Progenitor cell of endocrine pancreas (in vitro differentiated cells): ENCODE data around the gene CHML. TPM values are rescaled to one million over a fixed set of nuclear protein-coding genes. Genes with fewer than 3 reads are reported as not detected.

Experiments used
- DNase-seq: peaks from one replicate; pipeline ENCODE4 v3.0.0; 2021; ENCODE audit warnings: low spot score; ENCODE audit not compliant: unreplicated experiment
- H3K27ac Mint-ChIP-seq: 2 replicates; pipeline ENCODE4 v1.8.0; 2021; ENCODE audit warnings: mild to moderate bottlenecking, moderate library complexity, mixed read lengths
- H3K27me3 Mint-ChIP-seq: 2 replicates; pipeline ENCODE4 v1.8.0; 2021; ENCODE audit warnings: mixed read lengths
- H3K36me3 Mint-ChIP-seq: 2 replicates; pipeline ENCODE4 v1.8.0; 2022; ENCODE audit warnings: mixed read lengths; ENCODE audit not compliant: insufficient read depth
- H3K4me1 Mint-ChIP-seq: 2 replicates; pipeline ENCODE4 v1.8.0; 2021; ENCODE audit warnings: low read depth, mixed read lengths
- H3K4me3 Mint-ChIP-seq: 2 replicates; pipeline ENCODE4 v1.8.0; 2021; ENCODE audit warnings: low read depth, mild to moderate bottlenecking, moderate library complexity, mixed read lengths
- H3K9me3 Mint-ChIP-seq: 2 replicates; pipeline ENCODE4 v1.8.0; 2021; ENCODE audit warnings: low read depth, mixed read lengths
- CTCF ChIP-seq: fragments of 200-600 bp; sonication (generic); IDR thresholded peaks from one replicate; pipeline ENCODE4 v1.5.0; 2021; ENCODE audit warnings: antibody characterized with exemption, mild to moderate bottlenecking; ENCODE audit not compliant: unreplicated experiment
- total RNA-seq: library from RNA; stranded (reverse); gene quantifications from 2 replicates; pipeline ENCODE4 v1.2.1, GENCODE V29; 2021

The CHML gene
- total RNA-seq, 1 donor from 2014 or later = 19.9 TPM

GRCh38 chr1:241679961-241680360, 39.8 kb upstream of the CHML start:
- H3K27ac Mint-ChIP-seq = no peak overlapping the region
- no peak for DNase-seq
- H3K4me1 Mint-ChIP-seq = no peaks in the 10 kb centered on the region
- peaks cover 5% of the 10 kb centered on the region for H3K9me3 Mint-ChIP-seq
- peaks cover 31% of the 10 kb centered on the region for H3K27me3 Mint-ChIP-seq
- no peak overlapping the region for H3K4me3 Mint-ChIP-seq
- no peaks in the 10 kb centered on the region for H3K36me3 Mint-ChIP-seq
- TF ChIP-seq CTCF = no peak

DNA sequence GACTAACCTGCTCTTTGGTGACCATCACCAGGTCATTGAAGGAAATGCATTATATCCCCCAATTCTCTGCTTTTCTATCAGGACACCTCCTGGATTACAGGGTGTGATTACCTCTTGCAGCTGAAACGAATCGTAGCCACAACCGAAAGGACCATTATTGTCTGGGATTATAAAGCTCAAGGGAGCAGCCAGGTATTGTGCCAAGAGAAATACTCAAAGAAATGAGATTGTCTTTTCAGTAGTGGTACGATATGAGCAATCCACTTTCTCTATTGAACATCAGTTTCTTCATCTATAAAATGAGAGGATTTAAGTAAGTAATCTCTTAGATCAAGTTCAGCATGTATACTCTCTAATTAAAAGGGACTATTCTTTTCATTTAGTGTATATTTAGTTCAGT, 39.2 kb upstream of the CHML start:
- DNase-seq = no peak
- Mint-ChIP-seq H3K27me3 (peaks cover 31% of the 10 kb centered on the region), H3K4me1 (no peaks in the 10 kb centered on the region), H3K27ac (no peak overlapping the region), H3K4me3 (no peak overlapping the region), H3K9me3 (peaks cover 5% of the 10 kb centered on the region), H3K36me3 (no peaks in the 10 kb centered on the region)
- TF ChIP-seq CTCF = no peak

DNA sequence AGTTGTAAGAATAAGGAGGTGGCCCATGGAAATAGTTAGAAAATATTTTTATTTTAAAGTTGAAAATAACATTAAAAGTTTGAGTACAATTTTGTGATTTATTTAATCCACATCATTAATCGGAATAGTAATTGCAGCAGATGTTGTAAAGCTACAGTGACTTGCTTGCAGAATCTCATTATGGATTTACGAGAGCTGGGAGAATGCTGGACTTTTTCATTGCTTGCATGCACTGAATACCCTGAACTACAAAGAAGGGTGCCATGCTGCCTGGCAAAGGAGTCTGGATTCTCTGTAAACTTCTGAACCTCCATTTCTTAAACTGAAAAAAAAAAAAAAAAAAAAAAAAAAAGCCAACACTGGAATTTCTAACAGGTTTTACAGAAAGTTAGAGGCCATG, 38.4 kb upstream of the CHML start:
- H3K36me3 Mint-ChIP-seq = no peaks in the 10 kb centered on the region
- peaks cover 31% of the 10 kb centered on the region for H3K27me3 Mint-ChIP-seq
- no peak for DNase-seq
- peaks cover 5% of the 10 kb centered on the region for H3K9me3 Mint-ChIP-seq
- no peak overlapping the region for H3K4me3 Mint-ChIP-seq
- TF ChIP-seq CTCF = no peak
- H3K4me1 Mint-ChIP-seq = no peaks in the 10 kb centered on the region
- H3K27ac Mint-ChIP-seq = no peak overlapping the region

- Mint-ChIP-seq H3K27ac (no peak overlapping the region), H3K9me3 (peaks cover 12% of the 10 kb centered on the region), H3K4me1 (peaks cover 3% of the 10 kb centered on the region), H3K4me3 (no peak overlapping the region), H3K27me3 (peaks cover 31% of the 10 kb centered on the region), H3K36me3 (no peaks in the 10 kb centered on the region)
- no peak for DNase-seq
- no peak for TF ChIP-seq CTCF
These were observed 37.0 kb upstream of the CHML start for GRCh38 chr1:241677201-241677600.

DNA sequence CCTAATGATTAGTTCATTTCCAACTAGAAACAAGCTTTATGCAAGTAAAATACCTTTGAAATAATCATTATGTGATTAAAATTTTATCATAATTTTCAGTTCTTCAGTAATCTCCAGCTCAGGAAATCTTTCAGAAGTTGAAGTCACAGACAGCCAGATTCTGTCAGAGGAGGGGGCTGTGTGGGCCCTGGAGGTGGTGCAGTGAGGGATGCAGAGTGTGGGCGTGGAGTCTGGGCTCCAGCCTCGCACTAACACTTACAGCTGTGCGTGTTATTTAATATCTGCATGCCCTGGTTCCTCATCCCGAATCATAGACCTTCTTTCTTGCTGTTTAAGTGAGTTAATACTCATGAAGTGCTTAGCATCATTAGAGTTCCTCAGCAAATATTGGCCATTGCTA, 35.8 kb upstream of the CHML start:
- DNase-seq = no peak
- no peak overlapping the region for H3K4me3 Mint-ChIP-seq
- no peak for TF ChIP-seq CTCF
- peaks cover 4% of the 10 kb centered on the region for H3K4me1 Mint-ChIP-seq
- H3K27ac Mint-ChIP-seq = no peak overlapping the region
- peaks cover 7% of the 10 kb centered on the region for H3K9me3 Mint-ChIP-seq
- no peaks in the 10 kb centered on the region for H3K36me3 Mint-ChIP-seq
- H3K27me3 Mint-ChIP-seq = peaks cover 22% of the 10 kb centered on the region
